ENCODE data around the gene SLF2. TPM values are rescaled to one million over a fixed set of nuclear protein-coding genes. Genes with fewer than 3 reads are reported as not detected.

The SLF2 gene
- total and polyA plus RNA-seq, 2 of the 8 experiments (the other 6 are each of a cell fraction or from before 2014, with no cell fraction given): 5.5 to 20.9 TPM

GRCh38 chr10:100917071-100917470 lies 4.3 kb downstream of the SLF2 start:
- WGBS, 2 experiments (ENCODE audit: extremely low coverage in 1 of 2, insufficient coverage in 1 of 2, insufficient read length in 1 of 2, insufficient replicate concordance in 2 of 2, low coverage in 1 of 2, low lambda C conversion rate in 2 of 2, missing lambda C conversion rate in 1 of 2): 89% methylated on average over 3 of the region's 3 CpGs; no CpG with 5 or more reads in 1 of the 2 experiments
- no peak for FAIRE-seq

More at GRCh38 chr10:100917071-100917470, 4.3 kb downstream of the SLF2 start:
- H3K79me2 ChIP-seq (ENCODE audit: control insufficient read depth in 1 of 2, insufficient read depth in 2 of 2, low read length in 2 of 2): peaks cover 0 to 24% of the 10 kb centered on the region in 2 experiments; a peak in 2 of 4 replicates
- no peak overlapping the region for H2BK15ac ChIP-seq (ENCODE audit: low read length)
- no peak overlapping the region for H2AK5ac ChIP-seq (ENCODE audit: low read depth, low read length)
- no peak overlapping the region for H2AFZ ChIP-seq (ENCODE audit: low read length)
- H3K23ac ChIP-seq (ENCODE audit: insufficient read length): no peak overlapping the region
- no peak overlapping the region for H4K91ac ChIP-seq (replicated peaks; ENCODE audit: insufficient read length, low read length)
- no peak overlapping the region for H2BK120ac ChIP-seq (replicated peaks; ENCODE audit: low read depth, low read length)
- no peak overlapping the region for H3K18ac ChIP-seq (ENCODE audit: extremely low read depth, low read length)
- no peak for DNase-seq (ENCODE audit: low read depth in 1 of 2, low spot score in 2 of 2)
- ChIA-PET POLR2A (ENCODE audit: partially characterized antibody) (no interaction called here), CTCF (ENCODE audit: partially characterized antibody) (interaction anchor here (0.7 to 1.9 kb wide), 2 partner anchors 28 to 32 kb away, joined by 3 to 6 read pairs; no protein-coding TSS in a partner anchor)
- H3K9me3 ChIP-seq (ENCODE audit: insufficient read depth in 2 of 2, low read depth in 1 of 2, low read length in 1 of 2): no peaks in the 10 kb centered on the region
- no peak overlapping the region for H2BK5ac ChIP-seq (ENCODE audit: low read depth, low read length)
- TF ChIP-seq SIX5 (IDR thresholded peaks at IDR 0.05; ENCODE audit: low read depth, low read length) (no peak), EP300 (IDR thresholded peaks at IDR 0.05; ENCODE audit: borderline replicate concordance in 1 of 2, low read depth in 2 of 2, low read length in 2 of 2) (no peak), SP4 (IDR thresholded peaks at IDR 0.05; ENCODE audit: low read length) (no peak), ATF2 (IDR thresholded peaks at IDR 0.05; ENCODE audit: low read length) (no peak), POLR2AphosphoS5 (IDR thresholded peaks at IDR 0.05; ENCODE audit: low read depth, low read length) (no peak), POLR2A (IDR thresholded peaks at IDR 0.05; ENCODE audit: control extremely low read depth in 1 of 2, low read depth in 2 of 2, low read length in 2 of 2) (no peak), RAD21 (IDR thresholded peaks at IDR 0.05 in 1 of 2, conservative IDR thresholded peaks at IDR 0.05 in 1 of 2; ENCODE audit: low read depth in 2 of 2, low read length in 2 of 2) (no peak), NRF1 (IDR thresholded peaks at IDR 0.05; ENCODE audit: low read depth, low read length) (no peak), HDAC2 (IDR thresholded peaks at IDR 0.05; ENCODE audit: borderline replicate concordance in 1 of 2, low read depth in 2 of 2, low read length in 2 of 2) (no peak), CHD2 (IDR thresholded peaks at IDR 0.05; ENCODE audit: low read length) (no peak), JUND (IDR thresholded peaks at IDR 0.05; ENCODE audit: low read length) (no peak), JUN (IDR thresholded peaks at IDR 0.05; ENCODE audit: low read depth, low read length) (no peak)
- no peak overlapping the region for H4K5ac ChIP-seq (ENCODE audit: insufficient read length, low read depth, low read length)
- no peak overlapping the region for H2BK12ac ChIP-seq (ENCODE audit: low read depth, low read length)
- H4K8ac ChIP-seq (ENCODE audit: extremely low read depth, insufficient read depth, low read length): no peak overlapping the region
- no peaks in the 10 kb centered on the region for H3K27me3 ChIP-seq (replicated peaks in 1 of 4; ENCODE audit: control insufficient read depth in 3 of 4, extremely low read depth in 1 of 4, insufficient read depth in 3 of 4, low read length in 3 of 4)
- H3K79me1 ChIP-seq (ENCODE audit: low read depth, low read length): no peaks in the 10 kb centered on the region
- no peak overlapping the region for H3K4me3 ChIP-seq (ENCODE audit: extremely low read depth in 1 of 4, insufficient read depth in 2 of 4, low read depth in 3 of 4, low read length in 4 of 4)
- H3K4me1 ChIP-seq (replicated peaks in 1 of 4; ENCODE audit: control insufficient read depth in 3 of 4, insufficient read depth in 4 of 4, low read length in 3 of 4): peaks cover 0 to 6% (median 0%) of the 10 kb centered on the region in 4 experiments; a peak in 1 of 7 replicates
- peaks cover 6% of the 10 kb centered on the region for H3K23me2 ChIP-seq (ENCODE audit: low read depth, low read length)
- no peak overlapping the region for H3K4ac ChIP-seq (replicated peaks; ENCODE audit: insufficient read length, low read depth, low read length)
- H3K27ac ChIP-seq (ENCODE audit: low read depth, low read length): no peak overlapping the region
- H3K14ac ChIP-seq (ENCODE audit: insufficient read length): no peak overlapping the region
- no peak overlapping the region for H2BK20ac ChIP-seq (ENCODE audit: low read length)
- no peak overlapping the region for H3K9ac ChIP-seq (replicated peaks in 1 of 4; ENCODE audit: extremely low read depth in 1 of 4, low read depth in 3 of 4, low read length in 3 of 4)
- H3K36me3 ChIP-seq (ENCODE audit: control insufficient read depth in 2 of 4, insufficient read depth in 4 of 4, low read length in 3 of 4): peaks cover 2 to 38% (median 21%) of the 10 kb centered on the region in 4 experiments; a peak in 5 of 8 replicates
- peaks cover 1 to 4% of the 10 kb centered on the region in 2 experiments for H4K20me1 ChIP-seq (replicated peaks in 1 of 2; ENCODE audit: control insufficient read depth in 1 of 2, insufficient read depth in 2 of 2, low read length in 2 of 2)
- no peak overlapping the region for H3K56ac ChIP-seq (replicated peaks; ENCODE audit: insufficient read length, low read depth, low read length)
- H3K4me2 ChIP-seq (ENCODE audit: insufficient read depth in 1 of 2, low read depth in 2 of 2, low read length in 2 of 2): no peak overlapping the region
